ENCODE results near the gene DEFB113. TPM values are rescaled to one million over a fixed set of nuclear protein-coding genes. Genes with fewer than 3 reads are reported as not detected.

DEFB113 gene
- polyA plus RNA-seq, 1 of the 3 experiments (the other 2 are of a cell fraction) = not detected

DNA sequence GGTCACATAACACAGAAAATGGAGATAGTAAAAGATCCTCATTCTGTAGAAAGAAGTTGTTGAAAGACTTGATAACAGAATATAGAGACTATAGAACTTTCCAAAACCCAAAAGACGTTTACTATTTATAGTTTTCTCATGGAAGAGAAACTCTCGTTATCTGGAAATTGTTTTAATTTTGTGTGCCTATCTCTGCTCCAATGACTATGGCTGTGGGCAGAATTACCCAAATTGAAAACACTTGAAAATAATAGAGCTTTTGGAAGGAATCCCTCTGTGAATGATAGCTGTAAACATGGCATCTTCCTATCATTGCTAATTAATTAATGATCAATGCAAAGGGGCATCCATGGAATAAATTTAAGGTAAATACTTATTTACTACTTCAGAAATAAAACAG lies 5.4 kb downstream of the DEFB113 start, which contains the start of gene DEFB114:
Gene DEFB114 (minus strand): TSS at position 101 of the 400 bp plus-strand sequence. CDS start 59 bp downstream, at position 42.
- Histone ChIP-seq H3K4me1 (ENCODE audit: control insufficient read depth in 1 of 2, insufficient read depth in 2 of 2, low read depth in 1 of 2, low read length in 1 of 2) (no peaks in the 10 kb centered on the region), H3K27me3 (ENCODE audit: insufficient read depth) (no peaks in the 10 kb centered on the region), H3K27ac (ENCODE audit: low read depth in 2 of 2, low read length in 1 of 2) (no peak within 1 kb of the TSS), H3K4me2 (no peak within 1 kb of the TSS), H4K20me1 (ENCODE audit: insufficient read depth) (no peaks in the 10 kb centered on the region), H2AFZ (ENCODE audit: low read depth) (no peak within 1 kb of the TSS), H3K9me2 (no peaks in the 10 kb centered on the region), H3K4me3 (ENCODE audit: low read depth in 2 of 2, low read length in 1 of 2) (no peak within 1 kb of the TSS), H3F3A (replicated peaks; ENCODE audit: insufficient read depth) (no peaks in the 10 kb centered on the region), H3K36me3 (replicated peaks in 1 of 2; ENCODE audit: control insufficient read depth in 1 of 2, insufficient read depth in 2 of 2, low read length in 1 of 2) (no peaks in the 10 kb centered on the region), H3K9me3 (no peaks in the 10 kb centered on the region), H3K79me2 (ENCODE audit: insufficient read depth) (no peaks in the 10 kb centered on the region), H3K9ac (no peak within 1 kb of the TSS)
- 1% methylated on average over 2 of the region's 2 CpGs for WGBS (ENCODE audit: low lambda C conversion rate)
- TF ChIP-seq YY1 (IDR thresholded peaks at IDR 0.05; ENCODE audit: low read depth) (no peak), RFX5 (IDR thresholded peaks at IDR 0.05; ENCODE audit: low read length) (no peak), RCOR1 (IDR thresholded peaks at IDR 0.05; ENCODE audit: low read length) (no peak), EP300 (IDR thresholded peaks at IDR 0.05; ENCODE audit: borderline replicate concordance in 1 of 2, low read depth in 1 of 2, low read length in 1 of 2) (no peak), TEAD4 (IDR thresholded peaks at IDR 0.05; ENCODE audit: borderline replicate concordance, insufficient read depth) (no peak), RAD21 (IDR thresholded peaks at IDR 0.05; ENCODE audit: low read length) (no peak), CHD2 (IDR thresholded peaks at IDR 0.05; ENCODE audit: low read length, partially characterized antibody) (no peak), NRF1 (IDR thresholded peaks at IDR 0.05; ENCODE audit: low read depth, low read length) (no peak), TAF1 (IDR thresholded peaks at IDR 0.05; ENCODE audit: borderline replicate concordance, low read depth, low read length) (no peak), ELF1 (IDR thresholded peaks at IDR 0.05) (no peak), FOXJ3 (CRISPR knock-in tag; IDR thresholded peaks at IDR 0.05) (no peak)
- TF ChIP-seq, protein P1, sequence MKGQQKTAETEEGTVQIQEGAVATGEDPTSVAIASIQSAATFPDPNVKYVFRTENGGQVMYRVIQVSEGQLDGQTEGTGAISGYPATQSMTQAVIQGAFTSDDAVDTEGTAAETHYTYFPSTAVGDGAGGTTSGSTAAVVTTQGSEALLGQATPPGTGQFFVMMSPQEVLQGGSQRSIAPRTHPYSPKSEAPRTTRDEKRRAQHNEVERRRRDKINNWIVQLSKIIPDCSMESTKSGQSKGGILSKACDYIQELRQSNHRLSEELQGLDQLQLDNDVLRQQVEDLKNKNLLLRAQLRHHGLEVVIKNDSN (IDR thresholded peaks at IDR 0.05; ENCODE audit: borderline replicate concordance, low read depth) = no peak
- TF ChIP-seq, protein P2, sequence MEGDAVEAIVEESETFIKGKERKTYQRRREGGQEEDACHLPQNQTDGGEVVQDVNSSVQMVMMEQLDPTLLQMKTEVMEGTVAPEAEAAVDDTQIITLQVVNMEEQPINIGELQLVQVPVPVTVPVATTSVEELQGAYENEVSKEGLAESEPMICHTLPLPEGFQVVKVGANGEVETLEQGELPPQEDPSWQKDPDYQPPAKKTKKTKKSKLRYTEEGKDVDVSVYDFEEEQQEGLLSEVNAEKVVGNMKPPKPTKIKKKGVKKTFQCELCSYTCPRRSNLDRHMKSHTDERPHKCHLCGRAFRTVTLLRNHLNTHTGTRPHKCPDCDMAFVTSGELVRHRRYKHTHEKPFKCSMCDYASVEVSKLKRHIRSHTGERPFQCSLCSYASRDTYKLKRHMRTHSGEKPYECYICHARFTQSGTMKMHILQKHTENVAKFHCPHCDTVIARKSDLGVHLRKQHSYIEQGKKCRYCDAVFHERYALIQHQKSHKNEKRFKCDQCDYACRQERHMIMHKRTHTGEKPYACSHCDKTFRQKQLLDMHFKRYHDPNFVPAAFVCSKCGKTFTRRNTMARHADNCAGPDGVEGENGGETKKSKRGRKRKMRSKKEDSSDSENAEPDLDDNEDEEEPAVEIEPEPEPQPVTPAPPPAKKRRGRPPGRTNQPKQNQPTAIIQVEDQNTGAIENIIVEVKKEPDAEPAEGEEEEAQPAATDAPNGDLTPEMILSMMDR (IDR thresholded peaks at IDR 0.05) = no peak
- TF ChIP-seq, protein P3, sequence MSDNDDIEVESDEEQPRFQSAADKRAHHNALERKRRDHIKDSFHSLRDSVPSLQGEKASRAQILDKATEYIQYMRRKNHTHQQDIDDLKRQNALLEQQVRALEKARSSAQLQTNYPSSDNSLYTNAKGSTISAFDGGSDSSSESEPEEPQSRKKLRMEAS (IDR thresholded peaks at IDR 0.05; ENCODE audit: low read depth) = no peak
- TF ChIP-seq, protein P4, sequence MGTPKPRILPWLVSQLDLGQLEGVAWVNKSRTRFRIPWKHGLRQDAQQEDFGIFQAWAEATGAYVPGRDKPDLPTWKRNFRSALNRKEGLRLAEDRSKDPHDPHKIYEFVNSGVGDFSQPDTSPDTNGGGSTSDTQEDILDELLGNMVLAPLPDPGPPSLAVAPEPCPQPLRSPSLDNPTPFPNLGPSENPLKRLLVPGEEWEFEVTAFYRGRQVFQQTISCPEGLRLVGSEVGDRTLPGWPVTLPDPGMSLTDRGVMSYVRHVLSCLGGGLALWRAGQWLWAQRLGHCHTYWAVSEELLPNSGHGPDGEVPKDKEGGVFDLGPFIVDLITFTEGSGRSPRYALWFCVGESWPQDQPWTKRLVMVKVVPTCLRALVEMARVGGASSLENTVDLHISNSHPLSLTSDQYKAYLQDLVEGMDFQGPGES (IDR thresholded peaks at IDR 0.05; ENCODE audit: low read depth, low read length) = no peak
- no peak for DNase-seq
- ChIA-PET CTCF (no interaction called here), POLR2A (no interaction called here)

DNA sequence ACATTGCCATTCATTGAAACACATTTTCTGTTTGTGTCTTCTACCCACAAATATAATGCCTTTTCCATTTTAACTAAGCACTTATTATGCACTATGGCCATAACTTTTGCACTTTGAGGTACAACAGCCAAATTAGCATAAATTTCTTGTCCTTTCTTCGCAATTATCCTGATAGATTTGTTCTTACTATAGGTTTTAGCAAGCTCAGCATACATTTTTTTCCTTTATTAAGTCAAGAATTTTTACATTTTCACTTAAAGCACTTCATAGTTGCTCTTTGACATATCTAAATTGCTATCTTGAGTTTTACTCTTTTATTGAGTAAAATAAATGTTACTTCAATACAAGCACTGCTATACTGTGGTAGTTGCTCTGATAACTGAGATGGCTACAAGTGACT lies 11.2 kb downstream of the DEFB113 start:
- H3K9me3 ChIP-seq = no peaks in the 10 kb centered on the region
- H4K20me1 ChIP-seq (ENCODE audit: insufficient read depth) = no peaks in the 10 kb centered on the region
- no peaks in the 10 kb centered on the region for H3F3A ChIP-seq (replicated peaks; ENCODE audit: insufficient read depth)
- no peak overlapping the region for H3K4me2 ChIP-seq
- 0% methylated on average over 1 of the region's 1 CpG for WGBS (ENCODE audit: low lambda C conversion rate)
- ChIA-PET CTCF (no interaction called here), POLR2A (no interaction called here)
- H3K27me3 ChIP-seq (ENCODE audit: insufficient read depth) = no peaks in the 10 kb centered on the region
- H3K79me2 ChIP-seq (ENCODE audit: insufficient read depth) = no peaks in the 10 kb centered on the region
- no peak overlapping the region for H3K4me3 ChIP-seq (ENCODE audit: low read depth in 2 of 2, low read length in 1 of 2)
- no peak overlapping the region for H3K9ac ChIP-seq
- no peaks in the 10 kb centered on the region for H3K4me1 ChIP-seq (ENCODE audit: control insufficient read depth in 1 of 2, insufficient read depth in 2 of 2, low read depth in 1 of 2, low read length in 1 of 2)
- no peak for DNase-seq
- no peaks in the 10 kb centered on the region for H3K36me3 ChIP-seq (replicated peaks in 1 of 2; ENCODE audit: control insufficient read depth in 1 of 2, insufficient read depth in 2 of 2, low read length in 1 of 2)
- no peaks in the 10 kb centered on the region for H3K9me2 ChIP-seq
- no peak overlapping the region for H2AFZ ChIP-seq (ENCODE audit: low read depth)
- H3K27ac ChIP-seq (ENCODE audit: low read depth in 2 of 2, low read length in 1 of 2) = no peak overlapping the region
- TF ChIP-seq, protein P1 (IDR thresholded peaks at IDR 0.05; ENCODE audit: borderline replicate concordance, low read depth) = no peak
- no peak for TF ChIP-seq SMC3 (IDR thresholded peaks at IDR 0.05; ENCODE audit: low read depth, low read length)
- no peak for TF ChIP-seq POLR2AphosphoS5 (IDR thresholded peaks at IDR 0.05; ENCODE audit: low read depth, low read length)
- TF ChIP-seq, protein P5, sequence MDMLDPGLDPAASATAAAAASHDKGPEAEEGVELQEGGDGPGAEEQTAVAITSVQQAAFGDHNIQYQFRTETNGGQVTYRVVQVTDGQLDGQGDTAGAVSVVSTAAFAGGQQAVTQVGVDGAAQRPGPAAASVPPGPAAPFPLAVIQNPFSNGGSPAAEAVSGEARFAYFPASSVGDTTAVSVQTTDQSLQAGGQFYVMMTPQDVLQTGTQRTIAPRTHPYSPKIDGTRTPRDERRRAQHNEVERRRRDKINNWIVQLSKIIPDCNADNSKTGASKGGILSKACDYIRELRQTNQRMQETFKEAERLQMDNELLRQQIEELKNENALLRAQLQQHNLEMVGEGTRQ (IDR thresholded peaks at IDR 0.05; ENCODE audit: borderline replicate concordance, low read depth, low read length) = no peak
- TF ChIP-seq, protein P4 (IDR thresholded peaks at IDR 0.05; ENCODE audit: low read depth, low read length) = no peak
- TF ChIP-seq, protein P2 (IDR thresholded peaks at IDR 0.05) = no peak
- TF ChIP-seq TCF12 (IDR thresholded peaks at IDR 0.05) = no peak
